ENCODE measurements around the gene ZNF223. TPM values are rescaled to one million over a fixed set of nuclear protein-coding genes. Genes with fewer than 3 reads are reported as not detected.

ZNF223 gene
- total RNA-seq, 3 donors from 2014 or later (not counting 1 experiment from before 2014, with no cell fraction given): 0.94 to 3.3 (median 2.9) TPM

- H3K27me3 Mint-ChIP-seq (ENCODE audit: low read depth in 2 of 2): no peaks in the 10 kb centered on the region
- peaks cover 18% of the 10 kb centered on the region for H3K36me3 ChIP-seq (ENCODE audit: control insufficient read depth, insufficient read depth, low read length)
- no peak overlapping the region for H3K4me3 Mint-ChIP-seq
- H3K4me1 ChIP-seq (ENCODE audit: control insufficient read depth, insufficient read depth, low read length): no peaks in the 10 kb centered on the region
- ATAC-seq (no peak), DNase-seq (no peak)
- H3K9me3 ChIP-seq (ENCODE audit: control insufficient read depth, insufficient read depth, low read length): peaks cover 4% of the 10 kb centered on the region
- no peak for TF ChIP-seq CTCF (IDR thresholded peaks at IDR 0.05)
- intact Hi-C loops (cut with micrococcal nuclease): no loop called here
- H3K9me3 Mint-ChIP-seq: no peaks in the 10 kb centered on the region
- no peak overlapping the region for H3K27ac Mint-ChIP-seq
- no peaks in the 10 kb centered on the region for H3K27me3 ChIP-seq (ENCODE audit: control insufficient read depth, insufficient read depth, low read length)
- no peaks in the 10 kb centered on the region for H3K4me1 Mint-ChIP-seq
- WGBS (ENCODE audit: insufficient coverage): 28% methylated on average over 2 of the region's 2 CpGs
- H3K27ac ChIP-seq (ENCODE audit: low read length): no peak overlapping the region
- peaks cover 20% of the 10 kb centered on the region for H3K36me3 Mint-ChIP-seq
- H3K4me3 ChIP-seq (ENCODE audit: low read length): no peak overlapping the region
Observed at GRCh38 chr19:44059229-44059628, 7.4 kb downstream of the ZNF223 start.

- Mint-ChIP-seq H3K9me3 (peaks cover 0 to 4% of the 10 kb centered on the region in 2 donors), H3K4me3 (no peak overlapping the region), H3K27ac (no peak overlapping the region), H3K4me1 (no peaks in the 10 kb centered on the region), H3K27me3 (ENCODE audit: low read depth in 2 of 2) (no peaks in the 10 kb centered on the region), H3K36me3 (peaks cover 31% of the 10 kb centered on the region)
- H3K36me3 ChIP-seq (ENCODE audit: control insufficient read depth, insufficient read depth, low read length): peaks cover 15% of the 10 kb centered on the region
- H3K27ac ChIP-seq (ENCODE audit: low read length): no peak overlapping the region
- 90% methylated on average over 1 of the region's 1 CpG for WGBS (ENCODE audit: insufficient coverage)
- ATAC-seq (no peak), DNase-seq (no peak)
- H3K27me3 ChIP-seq (ENCODE audit: control insufficient read depth, insufficient read depth, low read length): no peaks in the 10 kb centered on the region
- intact Hi-C loops (cut with micrococcal nuclease): no loop called here
- no peak overlapping the region for H3K4me3 ChIP-seq (ENCODE audit: low read length)
- peaks cover 15% of the 10 kb centered on the region for H3K9me3 ChIP-seq (ENCODE audit: control insufficient read depth, insufficient read depth, low read length)
- H3K4me1 ChIP-seq (ENCODE audit: control insufficient read depth, insufficient read depth, low read length): no peaks in the 10 kb centered on the region
- TF ChIP-seq CTCF (IDR thresholded peaks at IDR 0.05): no peak
Observed at GRCh38 chr19:44061038-44061437, 9.2 kb downstream of the ZNF223 start.

- H3K4me1 ChIP-seq (ENCODE audit: control insufficient read depth, insufficient read depth, low read length): peaks cover 2% of the 10 kb centered on the region
- peaks cover 41% of the 10 kb centered on the region for H3K9me3 ChIP-seq (ENCODE audit: control insufficient read depth, insufficient read depth, low read length)
- H3K27ac ChIP-seq (ENCODE audit: low read length): no peak overlapping the region
- DNase-seq (no peak), ATAC-seq (no peak)
- Mint-ChIP-seq H3K27ac (no peak overlapping the region), H3K36me3 (peaks cover 43% of the 10 kb centered on the region), H3K4me3 (no peak overlapping the region), H3K4me1 (peaks cover 2 to 5% of the 10 kb centered on the region in 2 donors), H3K27me3 (ENCODE audit: low read depth in 2 of 2) (no peaks in the 10 kb centered on the region), H3K9me3 (peaks cover 11 to 22% of the 10 kb centered on the region in 2 donors)
- intact Hi-C loops (cut with micrococcal nuclease): no loop called here
- TF ChIP-seq CTCF (IDR thresholded peaks at IDR 0.05): no peak
- WGBS (ENCODE audit: insufficient coverage): 60% methylated on average over 1 of the region's 3 CpGs
- peaks cover 15% of the 10 kb centered on the region for H3K36me3 ChIP-seq (ENCODE audit: control insufficient read depth, insufficient read depth, low read length)
- H3K27me3 ChIP-seq (ENCODE audit: control insufficient read depth, insufficient read depth, low read length): no peaks in the 10 kb centered on the region
- H3K4me3 ChIP-seq (ENCODE audit: low read length): no peak overlapping the region
Observed at GRCh38 chr19:44066305-44066704, 14.5 kb downstream of the ZNF223 start.

- H3K36me3 ChIP-seq (ENCODE audit: control insufficient read depth, insufficient read depth, low read length): peaks cover 8% of the 10 kb centered on the region
- peaks cover 38% of the 10 kb centered on the region for H3K9me3 ChIP-seq (ENCODE audit: control insufficient read depth, insufficient read depth, low read length)
- no peak for TF ChIP-seq CTCF (IDR thresholded peaks at IDR 0.05)
- intact Hi-C loops (cut with micrococcal nuclease): no loop called here
- H3K4me1 ChIP-seq (ENCODE audit: control insufficient read depth, insufficient read depth, low read length): peaks cover 18% of the 10 kb centered on the region
- Mint-ChIP-seq H3K9me3 (peaks cover 13 to 26% of the 10 kb centered on the region in 2 donors), H3K27me3 (ENCODE audit: low read depth in 2 of 2) (no peaks in the 10 kb centered on the region), H3K36me3 (peaks cover 25% of the 10 kb centered on the region), H3K4me3 (no peak overlapping the region), H3K4me1 (peaks cover 22 to 24% of the 10 kb centered on the region in 2 donors), H3K27ac (no peak overlapping the region)
- DNase-seq (no peak), ATAC-seq (no peak)
- no peak overlapping the region for H3K4me3 ChIP-seq (ENCODE audit: low read length)
- H3K27me3 ChIP-seq (ENCODE audit: control insufficient read depth, insufficient read depth, low read length): no peaks in the 10 kb centered on the region
- 100% methylated on average over 1 of the region's 1 CpG for WGBS (ENCODE audit: insufficient coverage)
- no peak overlapping the region for H3K27ac ChIP-seq (ENCODE audit: low read length)
Observed at GRCh38 chr19:44069415-44069814, 17.6 kb downstream of the ZNF223 start.

Data from natural killer cell (primary cell).